K562 treated with DMSO at 1 percent for 48 hours (cell line): ENCODE data around the gene SLC2A13. TPM values are rescaled to one million over a fixed set of nuclear protein-coding genes. Genes with fewer than 3 reads are reported as not detected.

Experiments
- total RNA-seq: library from RNA; unstranded; fragments of 300-600 nt; gene quantifications from 2 replicates; pipeline ENCODE4 v1.2.3, GENCODE V29; 2022; ENCODE audit warnings: low replicate concordance; ENCODE audit errors: extremely low read depth

The SLC2A13 gene
- total RNA-seq = not detected in 2 replicates

DNA sequence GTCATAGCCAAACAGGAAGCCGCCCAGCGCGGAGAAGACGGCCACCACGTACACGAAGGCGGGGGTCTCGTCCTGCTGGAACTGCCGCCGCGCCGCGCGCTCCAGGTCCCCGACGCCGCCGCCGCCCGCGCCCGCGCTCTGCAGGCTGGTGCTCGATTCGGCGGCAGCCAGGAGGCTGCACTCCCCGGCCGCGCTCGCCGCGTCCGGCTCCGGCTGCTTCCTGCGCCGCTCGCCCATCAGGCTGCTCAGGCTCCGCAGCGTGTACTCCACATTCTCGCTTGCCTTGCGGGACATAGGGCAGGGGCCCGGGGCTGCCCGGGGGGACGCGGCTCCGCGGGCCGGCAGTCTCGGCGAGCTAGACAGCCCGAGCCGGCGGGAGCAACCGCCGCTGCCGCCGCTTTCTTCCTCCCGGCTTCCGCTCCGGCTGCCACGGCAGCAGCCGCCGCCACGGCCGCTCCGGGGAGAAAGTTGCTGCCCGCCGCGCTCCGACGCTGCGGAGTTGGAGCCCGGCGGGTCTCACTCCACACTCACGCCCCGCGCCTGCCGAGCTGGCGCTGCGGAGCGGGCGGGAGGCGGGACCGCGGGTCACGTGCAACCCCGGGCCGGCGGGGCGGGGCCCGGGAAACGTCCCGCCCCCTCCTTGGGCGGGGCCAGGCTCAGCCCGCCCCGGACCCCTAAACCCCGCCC, at the start of gene SLC2A13:
SLC2A13 (minus strand) TSS at position 567 of the 687 bp plus-strand sequence; CDS start at position 294, 273 bp downstream.

Other genes starting within 250 kb of the SLC2A13 start
- gene LRRK2, start 118.9 kb upstream of the SLC2A13 start, total RNA-seq = not detected in 2 replicates